Thyroid gland (tissue), 4 donors: ENCODE measurements around the gene MEAK7. TPM values are rescaled to one million over a fixed set of nuclear protein-coding genes. Genes with fewer than 3 reads are reported as not detected.

ENCODE experiments used
- DNase-seq, 2 donors: peaks; one replicate each; pipeline ENCODE4 v3.0.0-alpha.2; 2019
- H3K27ac ChIP-seq, 3 donors: fragments of 200-600 bp; sonication (generic); 1 replicate in 2 of 3; 2 replicates in 1 of 3; pipeline ENCODE4 v1.5.1; 2016 to 2019; ENCODE audit warnings: mild to moderate bottlenecking in 1 of 3, moderate library complexity in 1 of 3
- H3K27me3 ChIP-seq: fragments of 200-600 bp; sonication (generic); one replicate; pipeline ENCODE4 v1.5.1; 2019
- H3K36me3 ChIP-seq, 2 donors: fragments of 200-600 bp; sonication (generic); one replicate each; pipeline ENCODE4 v1.5.1; 2016 to 2019
- H3K4me1 ChIP-seq, 2 donors: fragments of 200-600 bp; sonication (generic); one replicate each; pipeline ENCODE4 v1.5.1; 2017 to 2019
- H3K4me3 ChIP-seq, 3 donors: fragments of 200-600 bp; sonication (generic); replicated peaks in 1 of 3; 1 replicate in 2 of 3; 2 replicates in 1 of 3; pipeline ENCODE4 v1.5.1; 2016; ENCODE audit warnings: mild to moderate bottlenecking in 1 of 3
- H3K9me3 ChIP-seq: fragments of 200-600 bp; sonication (generic); one replicate; pipeline ENCODE4 v1.5.1; 2017
- POLR2A ChIP-seq, 2 donors: fragments of 450-650 bp; IDR thresholded peaks; one replicate each; pipeline ENCODE4 v1.6.1; 2017; ENCODE audit warnings: antibody characterized with exemption in 2 of 2, mild to moderate bottlenecking in 2 of 2, moderate library complexity in 1 of 2
- WGBS, 2 donors: methylation state at CpG; one replicate each; pipeline ENCODE4 v1.1.5; 2017; 5-methylcytosine and 5-hydroxymethylcytosine counted together
- intact Hi-C: fragments of 100-400 bp; cut with DNase I; formaldehyde crosslinking; loops from one replicate; pipeline ENCODE4 v1.15.1; 2023
- total RNA-seq, 4 donors: library from RNA; depleted of rRNA; stranded (reverse); fragments of >200 nt; gene quantifications; one replicate each; pipeline ENCODE4 v1.2.3, GENCODE V29; 2016
- TF ChIP-seq, protein P1 (sequence below), 6 experiments: fragments of 200-600 bp in 3 of 6; fragments of 450-650 bp in 3 of 6; sonication (generic) in 3 of 6; IDR thresholded peaks; one replicate each; pipeline ENCODE4 v1.5.1; 2016 to 2019; ENCODE audit warnings: antibody characterized with exemption in 6 of 6, mild to moderate bottlenecking in 2 of 6, inconsistent platforms in 1 of 6, moderate library complexity in 1 of 6

Gene MEAK7
- total RNA-seq, 4 donors from 2014 or later: 14.5 to 19.2 (median 16.3) TPM

DNA sequence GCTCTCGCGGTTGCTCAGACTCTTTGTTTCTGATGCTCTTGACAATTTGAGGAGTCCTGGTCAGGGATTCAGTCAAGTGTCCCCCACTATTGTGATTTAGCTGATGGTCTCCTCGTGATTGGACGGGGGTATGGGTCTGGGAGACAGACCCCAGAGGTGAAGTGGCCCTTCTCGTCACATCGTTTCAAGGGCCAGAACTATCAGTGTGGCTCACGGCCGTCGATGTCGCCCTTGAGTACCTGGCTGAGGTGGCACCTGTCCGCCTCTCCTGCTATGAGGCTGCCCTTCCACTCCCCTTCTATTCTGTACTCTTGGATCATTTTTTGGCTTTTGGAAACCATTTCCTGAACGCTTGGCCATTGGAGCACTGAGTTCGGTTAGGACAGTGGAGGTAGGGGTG, 7.4 kb upstream of the MEAK7 start:
- no peaks in the 10 kb centered on the region for H3K27me3 ChIP-seq
- H3K27ac ChIP-seq: no peak overlapping the region
- no peaks in the 10 kb centered on the region for H3K4me1 ChIP-seq
- intact Hi-C loops: loop anchor here (2.0 to 10.0 kb wide), 3 partner anchors 109 to 453 kb away; no protein-coding TSS in a partner anchor
- no peaks in the 10 kb centered on the region for H3K9me3 ChIP-seq
- no peaks in the 10 kb centered on the region for H3K36me3 ChIP-seq
- DNase-seq: no peak
- no peak for TF ChIP-seq POLR2A (IDR thresholded peaks at IDR 0.05)
- TF ChIP-seq, protein P1, sequence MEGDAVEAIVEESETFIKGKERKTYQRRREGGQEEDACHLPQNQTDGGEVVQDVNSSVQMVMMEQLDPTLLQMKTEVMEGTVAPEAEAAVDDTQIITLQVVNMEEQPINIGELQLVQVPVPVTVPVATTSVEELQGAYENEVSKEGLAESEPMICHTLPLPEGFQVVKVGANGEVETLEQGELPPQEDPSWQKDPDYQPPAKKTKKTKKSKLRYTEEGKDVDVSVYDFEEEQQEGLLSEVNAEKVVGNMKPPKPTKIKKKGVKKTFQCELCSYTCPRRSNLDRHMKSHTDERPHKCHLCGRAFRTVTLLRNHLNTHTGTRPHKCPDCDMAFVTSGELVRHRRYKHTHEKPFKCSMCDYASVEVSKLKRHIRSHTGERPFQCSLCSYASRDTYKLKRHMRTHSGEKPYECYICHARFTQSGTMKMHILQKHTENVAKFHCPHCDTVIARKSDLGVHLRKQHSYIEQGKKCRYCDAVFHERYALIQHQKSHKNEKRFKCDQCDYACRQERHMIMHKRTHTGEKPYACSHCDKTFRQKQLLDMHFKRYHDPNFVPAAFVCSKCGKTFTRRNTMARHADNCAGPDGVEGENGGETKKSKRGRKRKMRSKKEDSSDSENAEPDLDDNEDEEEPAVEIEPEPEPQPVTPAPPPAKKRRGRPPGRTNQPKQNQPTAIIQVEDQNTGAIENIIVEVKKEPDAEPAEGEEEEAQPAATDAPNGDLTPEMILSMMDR (IDR thresholded peaks at IDR 0.05): no peak
- 63 to 66% methylated on average over 8 to 13 of the region's 13 CpGs for WGBS, 2 donors
- H3K4me3 ChIP-seq: no peak overlapping the region

DNA sequence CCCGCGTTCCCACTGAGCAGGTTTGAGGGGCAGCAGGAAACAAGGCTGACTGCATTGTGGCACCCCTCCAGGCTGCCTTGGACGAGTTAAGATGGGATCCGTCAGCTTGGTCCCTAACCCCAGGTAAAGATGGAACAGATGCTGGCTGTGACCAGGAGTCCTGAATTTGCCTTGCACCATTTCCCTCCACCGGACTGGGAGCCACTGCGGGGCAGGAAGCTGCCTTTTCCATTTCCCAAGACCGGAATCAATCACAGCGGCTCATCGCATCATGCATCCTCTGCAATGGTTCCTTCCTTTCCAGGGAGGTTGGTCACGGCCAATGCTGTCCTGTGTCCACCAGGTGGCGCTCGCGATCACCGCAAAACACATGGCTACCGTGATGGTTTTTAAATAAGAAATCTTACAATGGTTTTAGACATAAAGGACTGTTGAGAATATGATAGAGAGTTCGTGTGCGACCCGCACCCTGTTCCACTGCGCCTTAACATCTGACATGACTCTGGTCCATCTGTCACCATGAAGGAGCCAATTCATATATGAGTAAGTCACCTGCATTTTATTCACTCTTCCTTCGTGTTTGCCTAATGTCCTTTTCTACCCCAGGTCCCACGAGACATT, 6.8 kb upstream of the MEAK7 start:
- Histone ChIP-seq H3K27ac (no peak overlapping the region), H3K9me3 (no peaks in the 10 kb centered on the region), H3K4me1 (no peaks in the 10 kb centered on the region), H3K4me3 (no peak overlapping the region), H3K27me3 (no peaks in the 10 kb centered on the region), H3K36me3 (no peaks in the 10 kb centered on the region)
- DNase-seq: peak; percentile 77 to 88
- intact Hi-C loops: loop anchor here (5.0 to 10.0 kb wide), 2 partner anchors 216 to 454 kb away; no protein-coding TSS in a partner anchor
- no peak for TF ChIP-seq POLR2A (IDR thresholded peaks at IDR 0.05)
- TF ChIP-seq, protein P1 (IDR thresholded peaks at IDR 0.05): peak; percentile 88 to 96 (median 96)
- WGBS, 2 donors: 8 to 9% methylated on average over 21 of the region's 21 CpGs

DNA sequence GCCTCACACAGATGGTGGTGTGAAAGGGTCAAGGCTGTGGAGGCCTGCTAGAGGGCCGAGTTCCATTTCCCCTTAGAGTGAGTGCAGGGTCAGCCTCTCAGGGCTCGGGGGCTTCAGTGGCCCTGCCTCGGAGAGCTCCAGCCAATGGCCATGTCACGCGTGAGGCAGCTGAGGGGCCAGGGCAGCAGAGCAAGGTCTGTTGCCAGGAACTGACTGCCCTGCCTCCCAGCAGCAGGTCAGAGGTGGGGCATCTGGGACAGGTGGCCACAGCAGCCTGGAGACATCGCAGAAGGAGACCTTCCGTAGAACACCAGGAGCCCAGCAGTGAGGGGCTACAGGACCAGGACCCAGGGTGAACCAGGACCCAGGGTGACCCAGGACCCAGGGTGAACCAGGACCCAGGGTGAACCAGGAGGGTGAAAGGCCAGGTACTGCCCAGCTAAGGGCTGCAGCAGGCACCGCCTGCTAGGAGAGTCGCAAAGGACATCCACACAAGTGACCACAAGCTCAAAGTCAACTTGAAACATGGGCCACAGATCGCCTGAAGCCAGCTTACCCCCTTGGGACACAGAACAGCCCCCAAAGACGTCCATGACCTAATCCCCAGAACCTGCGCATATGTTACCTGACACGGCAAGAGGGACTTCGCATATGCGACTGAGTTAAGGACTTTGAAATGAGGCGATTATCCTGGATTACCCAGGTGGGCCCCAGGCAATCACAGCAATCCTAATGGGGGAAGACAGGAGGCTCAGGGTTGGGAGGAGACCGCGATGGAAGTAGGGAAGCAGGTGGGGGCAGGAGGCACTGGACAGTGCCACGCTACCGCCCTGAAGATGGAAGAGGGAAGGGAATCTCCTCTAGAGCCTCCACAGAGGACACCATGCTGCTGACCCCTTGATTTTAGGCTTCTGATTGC, 4.8 kb upstream of the MEAK7 start:
- H3K9me3 ChIP-seq: no peaks in the 10 kb centered on the region
- TF ChIP-seq POLR2A (IDR thresholded peaks at IDR 0.05): no peak
- TF ChIP-seq, protein P1 (IDR thresholded peaks at IDR 0.05): no peak
- no peak overlapping the region for H3K27ac ChIP-seq
- H3K4me3 ChIP-seq: no peak overlapping the region
- no peaks in the 10 kb centered on the region for H3K36me3 ChIP-seq
- peaks cover 6 to 7% of the 10 kb centered on the region in 2 donors for H3K4me1 ChIP-seq
- no peaks in the 10 kb centered on the region for H3K27me3 ChIP-seq
- intact Hi-C loops: no loop called here
- no peak for DNase-seq
- WGBS, 2 donors: 77 to 83% methylated on average over 17 of the region's 20 CpGs

DNA sequence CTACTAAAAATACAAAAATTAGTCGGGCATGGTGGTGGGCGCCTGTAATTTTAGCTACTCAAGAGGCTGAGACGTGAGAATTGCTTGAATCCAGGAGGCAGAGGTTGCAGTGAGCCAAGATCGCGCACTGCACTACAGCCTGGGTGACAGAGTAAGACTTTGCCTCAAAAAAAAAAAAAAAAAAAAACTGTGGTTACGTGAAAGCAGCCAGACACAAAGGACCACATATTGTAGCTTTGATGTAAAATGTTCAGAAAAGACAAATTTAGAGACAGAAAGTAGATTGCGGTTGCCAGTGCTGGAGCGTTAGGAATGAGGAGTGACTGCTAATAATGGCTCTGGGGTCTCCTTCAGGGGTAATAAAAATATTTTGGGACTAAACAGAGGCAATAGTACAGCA, 4.0 kb upstream of the MEAK7 start:
- TF ChIP-seq, protein P1 (IDR thresholded peaks at IDR 0.05): no peak
- TF ChIP-seq POLR2A (IDR thresholded peaks at IDR 0.05): no peak
- 75 to 88% methylated on average over 8 of the region's 8 CpGs for WGBS, 2 donors
- Histone ChIP-seq H3K36me3 (no peaks in the 10 kb centered on the region), H3K27me3 (no peaks in the 10 kb centered on the region), H3K9me3 (no peaks in the 10 kb centered on the region), H3K4me1 (peaks cover 11 to 12% of the 10 kb centered on the region in 2 donors), H3K27ac (no peak overlapping the region), H3K4me3 (no peak overlapping the region)
- no peak for DNase-seq
- intact Hi-C loops: no loop called here
